H1 (cell line): ENCODE data around the gene ACTR1A.

Experiments used
- BACH1 ChIP-seq: IDR thresholded peaks from 2 replicates; pipeline ENCODE4 v1.6.1; 2012; ENCODE audit warnings: low read length, improper control_type of control experiment
- BRCA1 ChIP-seq: IDR thresholded peaks from 2 replicates; pipeline ENCODE4 v1.6.1; 2012; ENCODE audit warnings: low read depth, low read length, improper control_type of control experiment
- EGR1 ChIP-seq: IDR thresholded peaks from 2 replicates; pipeline ENCODE4 v1.6.1; 2011; ENCODE audit warnings: low read depth, low read length, borderline replicate concordance
- EZH2 ChIP-seq: fragments of 200-600 bp; sonication (generic); IDR thresholded peaks from 2 replicates; pipeline ENCODE4 v1.7.1; 2012; ENCODE audit warnings: low read depth, mild to moderate bottlenecking, moderate library complexity, low read length, inconsistent platforms; ENCODE audit not compliant: severe bottlenecking
- NANOG ChIP-seq: IDR thresholded peaks from 2 replicates; pipeline ENCODE4 v1.6.1; 2011; ENCODE audit warnings: low read length, low read depth, mild to moderate bottlenecking, inconsistent platforms; ENCODE audit not compliant: insufficient read depth, poor library complexity, severe bottlenecking
- TF ChIP-seq, protein P1 (sequence below), 3 experiments: IDR thresholded peaks; 1 replicate in 2 of 3; 2 replicates in 1 of 3; pipeline versions ENCODE4 v1.5.1 to v1.6.1; 2011; ENCODE audit warnings: low read length in 3 of 3, mild to moderate bottlenecking in 3 of 3, inconsistent platforms in 2 of 3, low read depth in 1 of 3, moderate library complexity in 1 of 3; ENCODE audit not compliant: insufficient read depth in 1 of 3; ENCODE audit errors: control extremely low read depth in 1 of 3

DNA sequence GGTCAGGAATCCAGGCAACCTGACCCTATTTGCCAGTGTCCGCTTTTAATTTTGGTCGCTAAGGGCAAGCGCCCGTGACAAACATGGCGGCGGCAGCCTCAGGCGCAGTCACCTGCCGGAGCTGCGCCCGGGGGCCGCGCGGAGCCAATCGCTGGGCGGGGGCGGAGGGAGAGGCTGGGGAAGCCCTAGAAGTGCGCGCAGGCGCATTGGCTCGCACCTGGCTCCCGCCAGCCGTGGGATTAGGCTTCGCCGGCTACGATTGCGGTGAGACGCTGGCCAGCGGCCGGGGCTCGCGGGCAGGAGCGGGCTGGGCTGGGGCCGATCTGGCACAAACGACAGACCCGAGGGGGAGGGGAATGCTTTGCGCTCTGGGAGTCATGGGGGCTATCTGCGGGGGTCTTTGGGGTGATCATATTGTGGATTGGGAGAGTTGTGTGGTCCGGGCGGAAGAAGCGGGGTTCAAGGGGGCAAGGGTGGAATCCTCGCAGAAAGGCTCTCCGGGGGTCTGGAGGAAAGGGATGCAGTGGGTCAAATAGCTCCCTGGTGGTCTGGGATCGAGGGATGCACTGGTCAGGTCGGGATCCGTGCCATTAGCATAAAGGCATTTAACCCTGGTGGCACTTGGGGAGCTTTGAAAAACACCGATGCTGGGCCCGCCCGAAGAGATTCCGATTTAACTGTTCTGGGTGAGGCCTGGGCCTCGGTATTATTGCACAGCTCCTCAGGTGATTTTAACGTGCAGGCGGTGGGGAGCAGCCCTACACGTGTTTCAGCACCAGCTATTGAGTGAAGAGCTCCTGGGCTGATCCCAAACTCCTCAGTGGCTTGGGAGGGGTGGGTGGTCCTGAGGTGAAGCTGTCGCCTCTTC, 41.1 kb downstream of the ACTR1A start:
- no peak for TF ChIP-seq EZH2
- TF ChIP-seq BRCA1, result no peak
- TF ChIP-seq BACH1, result no peak
- TF ChIP-seq, protein P1, sequence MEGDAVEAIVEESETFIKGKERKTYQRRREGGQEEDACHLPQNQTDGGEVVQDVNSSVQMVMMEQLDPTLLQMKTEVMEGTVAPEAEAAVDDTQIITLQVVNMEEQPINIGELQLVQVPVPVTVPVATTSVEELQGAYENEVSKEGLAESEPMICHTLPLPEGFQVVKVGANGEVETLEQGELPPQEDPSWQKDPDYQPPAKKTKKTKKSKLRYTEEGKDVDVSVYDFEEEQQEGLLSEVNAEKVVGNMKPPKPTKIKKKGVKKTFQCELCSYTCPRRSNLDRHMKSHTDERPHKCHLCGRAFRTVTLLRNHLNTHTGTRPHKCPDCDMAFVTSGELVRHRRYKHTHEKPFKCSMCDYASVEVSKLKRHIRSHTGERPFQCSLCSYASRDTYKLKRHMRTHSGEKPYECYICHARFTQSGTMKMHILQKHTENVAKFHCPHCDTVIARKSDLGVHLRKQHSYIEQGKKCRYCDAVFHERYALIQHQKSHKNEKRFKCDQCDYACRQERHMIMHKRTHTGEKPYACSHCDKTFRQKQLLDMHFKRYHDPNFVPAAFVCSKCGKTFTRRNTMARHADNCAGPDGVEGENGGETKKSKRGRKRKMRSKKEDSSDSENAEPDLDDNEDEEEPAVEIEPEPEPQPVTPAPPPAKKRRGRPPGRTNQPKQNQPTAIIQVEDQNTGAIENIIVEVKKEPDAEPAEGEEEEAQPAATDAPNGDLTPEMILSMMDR (IDR thresholded peaks at IDR 0.05; ENCODE audit: control extremely low read depth in 1 of 3, insufficient read depth in 1 of 3, low read depth in 1 of 3, low read length in 3 of 3), result no peak
- peak; percentile 86; the same call in 1 of the 2 replicates for TF ChIP-seq EGR1
- TF ChIP-seq NANOG, result no peak
